ENCODE data around the gene RBM6. TPM values are rescaled to one million over a fixed set of nuclear protein-coding genes. Genes with fewer than 3 reads are reported as not detected.

The RBM6 gene
- total and polyA plus RNA-seq, 2 of the 4 experiments (the other 2 are of a cell fraction), result 38.5 to 64.6 TPM

DNA sequence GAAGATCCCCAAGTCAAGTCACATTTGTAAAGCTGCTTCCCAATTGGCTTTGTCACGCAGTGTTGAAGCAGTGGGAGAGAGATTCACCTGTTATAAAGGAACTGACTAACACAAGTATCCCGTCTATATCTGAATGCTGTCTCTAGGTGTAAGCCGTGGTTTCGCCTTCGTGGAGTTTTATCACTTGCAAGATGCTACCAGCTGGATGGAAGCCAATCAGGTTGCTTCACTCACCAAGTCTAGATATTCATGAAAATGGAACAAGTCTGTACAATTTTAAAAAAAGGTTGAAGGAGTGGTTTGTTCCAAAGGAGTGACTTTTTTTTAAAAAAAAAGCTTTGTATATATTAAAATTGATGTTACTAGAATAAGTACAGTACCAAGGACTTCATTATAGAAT lies 160.4 kb downstream of the RBM6 start:
- intact Hi-C loops (cut with micrococcal nuclease) (loop anchor here (10.0 kb wide), 1 partner anchor 1256 kb away; the partner anchor contains the start of gene PRKAR2A), dilution Hi-C loops (cut with HindIII; ENCODE audit: low sequenced_read_pairs, unreplicated experiment) (no loop called here), in situ Hi-C loops (cut with MboI; ENCODE audit: low sequenced_read_pairs) (no loop called here)
- Histone ChIP-seq H3K27me3 (ENCODE audit: control insufficient read depth, insufficient read depth, low read length) (no peaks in the 10 kb centered on the region), H3K4me1 (ENCODE audit: control insufficient read depth, insufficient read depth, low read length) (peaks cover under 1% of the 10 kb centered on the region; the same call in 1 of the 2 replicates), H3K4me3 (ENCODE audit: insufficient read depth, low read depth, low read length) (no peak overlapping the region), H3K27ac (ENCODE audit: insufficient read depth, low read length) (no peak overlapping the region), H3K56ac (ENCODE audit: extremely low read depth, insufficient read depth, low read length) (no peak overlapping the region), H3K36me3 (ENCODE audit: control insufficient read depth, insufficient read depth, low read length) (peaks cover 74% of the 10 kb centered on the region), H3K4me2 (ENCODE audit: low read depth, low read length) (no peak overlapping the region), H2AFZ (replicated peaks; ENCODE audit: low read length, poor library complexity) (no peak overlapping the region), H3K79me1 (ENCODE audit: low read depth in 1 of 2, low read length in 2 of 2) (peaks cover 30 to 82% of the 10 kb centered on the region in 2 experiments), H2BK120ac (ENCODE audit: low read depth, low read length) (no peak overlapping the region), H4K91ac (ENCODE audit: insufficient read depth, low read depth, low read length) (no peak overlapping the region), H4K5ac (ENCODE audit: low read depth, low read length) (no peak overlapping the region), H2AK9ac (replicated peaks; ENCODE audit: low read depth, low read length, poor library complexity) (no peak overlapping the region), H4K8ac (ENCODE audit: low read depth in 2 of 2, low read length in 2 of 2) (no peak overlapping the region), H2BK15ac (ENCODE audit: low read depth, low read length) (no peak overlapping the region), H3K4ac (ENCODE audit: low read depth, low read length) (no peak overlapping the region), H3K9me1 (ENCODE audit: insufficient read depth, low read length) (peaks cover 7% of the 10 kb centered on the region; the same call in 1 of the 2 replicates), H3K9ac (ENCODE audit: low read depth, low read length) (no peak overlapping the region), H3K14ac (replicated peaks; ENCODE audit: low read depth, low read length) (no peak overlapping the region), H3K18ac (ENCODE audit: low read depth, low read length) (no peak overlapping the region), H4K20me1 (ENCODE audit: insufficient read depth, low read length) (peaks cover 51% of the 10 kb centered on the region), H3K9me3 (ENCODE audit: control insufficient read depth, insufficient read depth, low read length) (no peaks in the 10 kb centered on the region), H2BK5ac (ENCODE audit: low read depth, low read length, poor library complexity, severe bottlenecking) (no peak overlapping the region), H3K23ac (ENCODE audit: low read depth, low read length) (no peak overlapping the region), H2BK20ac (ENCODE audit: low read depth, low read length) (no peak overlapping the region), H2AK5ac (ENCODE audit: low read depth, low read length) (no peak overlapping the region)
- WGBS, 2 experiments (ENCODE audit: extremely low coverage in 2 of 2, insufficient read length in 1 of 2), result no CpG with 5 or more reads among the region's 5 CpGs
- no peak for DNase-seq
- no TSS peak for BruUV-seq (replicated peaks)
- CTCF ChIA-PET, result no interaction called here
- ATAC-seq (ENCODE audit: low read depth), result no peak
- POLR2A ChIA-PET (ENCODE audit: unreplicated experiment), result no interaction called here
- TF ChIP-seq FOS (IDR thresholded peaks at IDR 0.05; ENCODE audit: low read depth, low read length), result no peak
- TF ChIP-seq RCOR1 (IDR thresholded peaks at IDR 0.05; ENCODE audit: insufficient replicate concordance, low read length), result no peak
- TF ChIP-seq SMC3 (IDR thresholded peaks at IDR 0.05; ENCODE audit: low read depth, low read length), result no peak
- TF ChIP-seq CEBPB (IDR thresholded peaks at IDR 0.05; ENCODE audit: low read depth, low read length), result no peak
- TF ChIP-seq POLR2A (IDR thresholded peaks at IDR 0.05; ENCODE audit: low read depth, low read length), result no peak
- TF ChIP-seq MXI1 (IDR thresholded peaks at IDR 0.05; ENCODE audit: borderline replicate concordance, low read depth, low read length), result no peak
- TF ChIP-seq RAD21 (IDR thresholded peaks at IDR 0.05; ENCODE audit: low read length), result no peak
- no peak for TF ChIP-seq CHD1 (IDR thresholded peaks at IDR 0.05; ENCODE audit: low read depth, low read length)
- TF ChIP-seq NFE2L2 (IDR thresholded peaks at IDR 0.05; ENCODE audit: low read depth, low read length), result no peak
- TF ChIP-seq RFX5 (IDR thresholded peaks at IDR 0.05; ENCODE audit: low read depth, low read length), result no peak
- TF ChIP-seq, protein P1, sequence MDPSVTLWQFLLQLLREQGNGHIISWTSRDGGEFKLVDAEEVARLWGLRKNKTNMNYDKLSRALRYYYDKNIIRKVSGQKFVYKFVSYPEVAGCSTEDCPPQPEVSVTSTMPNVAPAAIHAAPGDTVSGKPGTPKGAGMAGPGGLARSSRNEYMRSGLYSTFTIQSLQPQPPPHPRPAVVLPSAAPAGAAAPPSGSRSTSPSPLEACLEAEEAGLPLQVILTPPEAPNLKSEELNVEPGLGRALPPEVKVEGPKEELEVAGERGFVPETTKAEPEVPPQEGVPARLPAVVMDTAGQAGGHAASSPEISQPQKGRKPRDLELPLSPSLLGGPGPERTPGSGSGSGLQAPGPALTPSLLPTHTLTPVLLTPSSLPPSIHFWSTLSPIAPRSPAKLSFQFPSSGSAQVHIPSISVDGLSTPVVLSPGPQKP (IDR thresholded peaks at IDR 0.05; ENCODE audit: borderline replicate concordance, low read depth, low read length), result no peak
- TF ChIP-seq MAZ (IDR thresholded peaks at IDR 0.05; ENCODE audit: borderline replicate concordance, low read depth, low read length), result no peak
- no peak for TF ChIP-seq BHLHE40 (IDR thresholded peaks at IDR 0.05; ENCODE audit: low read depth, low read length)
- no peak for TF ChIP-seq MAFK (IDR thresholded peaks at IDR 0.05; ENCODE audit: low read depth, low read length)
- TF ChIP-seq, protein P2, sequence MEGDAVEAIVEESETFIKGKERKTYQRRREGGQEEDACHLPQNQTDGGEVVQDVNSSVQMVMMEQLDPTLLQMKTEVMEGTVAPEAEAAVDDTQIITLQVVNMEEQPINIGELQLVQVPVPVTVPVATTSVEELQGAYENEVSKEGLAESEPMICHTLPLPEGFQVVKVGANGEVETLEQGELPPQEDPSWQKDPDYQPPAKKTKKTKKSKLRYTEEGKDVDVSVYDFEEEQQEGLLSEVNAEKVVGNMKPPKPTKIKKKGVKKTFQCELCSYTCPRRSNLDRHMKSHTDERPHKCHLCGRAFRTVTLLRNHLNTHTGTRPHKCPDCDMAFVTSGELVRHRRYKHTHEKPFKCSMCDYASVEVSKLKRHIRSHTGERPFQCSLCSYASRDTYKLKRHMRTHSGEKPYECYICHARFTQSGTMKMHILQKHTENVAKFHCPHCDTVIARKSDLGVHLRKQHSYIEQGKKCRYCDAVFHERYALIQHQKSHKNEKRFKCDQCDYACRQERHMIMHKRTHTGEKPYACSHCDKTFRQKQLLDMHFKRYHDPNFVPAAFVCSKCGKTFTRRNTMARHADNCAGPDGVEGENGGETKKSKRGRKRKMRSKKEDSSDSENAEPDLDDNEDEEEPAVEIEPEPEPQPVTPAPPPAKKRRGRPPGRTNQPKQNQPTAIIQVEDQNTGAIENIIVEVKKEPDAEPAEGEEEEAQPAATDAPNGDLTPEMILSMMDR (conservative IDR thresholded peaks at IDR 0.05; ENCODE audit: low read depth, low read length), result no peak
- TF ChIP-seq, protein P3, sequence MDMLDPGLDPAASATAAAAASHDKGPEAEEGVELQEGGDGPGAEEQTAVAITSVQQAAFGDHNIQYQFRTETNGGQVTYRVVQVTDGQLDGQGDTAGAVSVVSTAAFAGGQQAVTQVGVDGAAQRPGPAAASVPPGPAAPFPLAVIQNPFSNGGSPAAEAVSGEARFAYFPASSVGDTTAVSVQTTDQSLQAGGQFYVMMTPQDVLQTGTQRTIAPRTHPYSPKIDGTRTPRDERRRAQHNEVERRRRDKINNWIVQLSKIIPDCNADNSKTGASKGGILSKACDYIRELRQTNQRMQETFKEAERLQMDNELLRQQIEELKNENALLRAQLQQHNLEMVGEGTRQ (IDR thresholded peaks at IDR 0.05; ENCODE audit: low read depth, low read length), result no peak
